ENCODE results near the gene STEAP2. TPM values are rescaled to one million over a fixed set of nuclear protein-coding genes. Genes with fewer than 3 reads are reported as not detected.

The STEAP2 gene
- total RNA-seq, 1 donor = 9.8 TPM

GRCh38 chr7:90238022-90238421, 26.5 kb downstream of the STEAP2 start:
- Histone ChIP-seq H3K4me3 (ENCODE audit: insufficient read depth, low read length) (no peak overlapping the region), H3K4me2 (ENCODE audit: insufficient read depth, low read length) (no peak overlapping the region), H3K27me3 (ENCODE audit: insufficient read depth, low read length) (no peaks in the 10 kb centered on the region), H3K27ac (ENCODE audit: low read depth, low read length) (no peak overlapping the region), H3K9me3 (ENCODE audit: low read depth, low read length) (no peaks in the 10 kb centered on the region), H3K36me3 (ENCODE audit: insufficient read depth, low read length) (no peaks in the 10 kb centered on the region), H3K4me1 (ENCODE audit: insufficient read depth, low read length) (no peaks in the 10 kb centered on the region), H4K20me1 (ENCODE audit: insufficient read depth, low read length) (no peaks in the 10 kb centered on the region), H3K79me2 (ENCODE audit: insufficient read depth, low read length) (no peaks in the 10 kb centered on the region), H2AFZ (ENCODE audit: low read length) (no peak overlapping the region)
- no peak for DNase-seq (ENCODE audit: insufficient read length, low spot score, missing footprints)
- no peak for TF ChIP-seq CTCF (IDR thresholded peaks at IDR 0.05; ENCODE audit: extremely low read depth, low read depth, low read length)

- Histone ChIP-seq H3K4me3 (ENCODE audit: insufficient read depth, low read length) (no peak overlapping the region), H3K27ac (ENCODE audit: low read depth, low read length) (peak overlapping the region; percentile 8), H3K4me2 (ENCODE audit: insufficient read depth, low read length) (no peak overlapping the region), H3K79me2 (ENCODE audit: insufficient read depth, low read length) (no peaks in the 10 kb centered on the region), H3K9me3 (ENCODE audit: low read depth, low read length) (no peaks in the 10 kb centered on the region), H2AFZ (ENCODE audit: low read length) (no peak overlapping the region), H4K20me1 (ENCODE audit: insufficient read depth, low read length) (no peaks in the 10 kb centered on the region), H3K36me3 (ENCODE audit: insufficient read depth, low read length) (no peaks in the 10 kb centered on the region), H3K4me1 (ENCODE audit: insufficient read depth, low read length) (no peaks in the 10 kb centered on the region), H3K27me3 (ENCODE audit: insufficient read depth, low read length) (no peaks in the 10 kb centered on the region)
- no peak for DNase-seq (ENCODE audit: insufficient read length, low spot score, missing footprints)
- TF ChIP-seq CTCF (IDR thresholded peaks at IDR 0.05; ENCODE audit: extremely low read depth, low read depth, low read length) = no peak
Measured at GRCh38 chr7:90238583-90238982, 27.0 kb downstream of the STEAP2 start.

- H3K9me3 ChIP-seq (ENCODE audit: low read depth, low read length) = no peaks in the 10 kb centered on the region
- TF ChIP-seq CTCF (IDR thresholded peaks at IDR 0.05; ENCODE audit: extremely low read depth, low read depth, low read length) = no peak
- no peak overlapping the region for H3K27ac ChIP-seq (ENCODE audit: low read depth, low read length)
- H3K4me1 ChIP-seq (ENCODE audit: insufficient read depth, low read length) = no peaks in the 10 kb centered on the region
- H4K20me1 ChIP-seq (ENCODE audit: insufficient read depth, low read length) = no peaks in the 10 kb centered on the region
- H3K27me3 ChIP-seq (ENCODE audit: insufficient read depth, low read length) = no peaks in the 10 kb centered on the region
- no peak overlapping the region for H2AFZ ChIP-seq (ENCODE audit: low read length)
- no peaks in the 10 kb centered on the region for H3K79me2 ChIP-seq (ENCODE audit: insufficient read depth, low read length)
- H3K4me3 ChIP-seq (ENCODE audit: insufficient read depth, low read length) = no peak overlapping the region
- DNase-seq (ENCODE audit: insufficient read length, low spot score, missing footprints) = no peak
- no peaks in the 10 kb centered on the region for H3K36me3 ChIP-seq (ENCODE audit: insufficient read depth, low read length)
- no peak overlapping the region for H3K4me2 ChIP-seq (ENCODE audit: insufficient read depth, low read length)
Measured at GRCh38 chr7:90239050-90239449, 27.5 kb downstream of the STEAP2 start.

GRCh38 chr7:90239625-90240228, 28.2 kb downstream of the STEAP2 start:
- H3K4me2 ChIP-seq (ENCODE audit: insufficient read depth, low read length) = peak overlapping the region; percentile 38
- H3K79me2 ChIP-seq (ENCODE audit: insufficient read depth, low read length) = no peaks in the 10 kb centered on the region
- H3K27ac ChIP-seq (ENCODE audit: low read depth, low read length) = no peak overlapping the region
- H3K36me3 ChIP-seq (ENCODE audit: insufficient read depth, low read length) = no peaks in the 10 kb centered on the region
- H3K9me3 ChIP-seq (ENCODE audit: low read depth, low read length) = no peaks in the 10 kb centered on the region
- no peaks in the 10 kb centered on the region for H3K27me3 ChIP-seq (ENCODE audit: insufficient read depth, low read length)
- H2AFZ ChIP-seq (ENCODE audit: low read length) = no peak overlapping the region
- H4K20me1 ChIP-seq (ENCODE audit: insufficient read depth, low read length) = no peaks in the 10 kb centered on the region
- no peak for TF ChIP-seq CTCF (IDR thresholded peaks at IDR 0.05; ENCODE audit: extremely low read depth, low read depth, low read length)
- peaks cover 6% of the 10 kb centered on the region for H3K4me1 ChIP-seq (ENCODE audit: insufficient read depth, low read length)
- H3K4me3 ChIP-seq (ENCODE audit: insufficient read depth, low read length) = no peak overlapping the region
- no peak for DNase-seq (ENCODE audit: insufficient read length, low spot score, missing footprints)

Data from osteoblast (primary cell).